PFSK-1 (cell line): ENCODE measurements around the gene ANGEL2.

Source experiments
- POLR2AphosphoS5 ChIP-seq: IDR thresholded peaks from 2 replicates; pipeline ENCODE4 v1.6.1; 2012; ENCODE audit warnings: low read depth, mild to moderate bottlenecking, control low read depth, low read length, moderate library complexity
- SIN3A ChIP-seq: IDR thresholded peaks from 2 replicates; pipeline ENCODE4 v1.6.1; 2012; ENCODE audit warnings: mild to moderate bottlenecking, low read length, moderate library complexity, borderline replicate concordance; ENCODE audit not compliant: insufficient read depth
- TAF1 ChIP-seq: IDR thresholded peaks from 2 replicates; pipeline ENCODE4 v1.6.1; 2012; ENCODE audit warnings: low read length, control low read depth, borderline replicate concordance; ENCODE audit not compliant: insufficient read depth
- TF ChIP-seq, protein P1 (sequence below), 2 experiments: IDR thresholded peaks; 2 replicates each; pipeline versions ENCODE4 v1.6.1 to v1.8.0; 2011 to 2012; ENCODE audit warnings: low read depth in 2 of 2, low read length in 2 of 2, control low read depth in 1 of 2, inconsistent platforms in 1 of 2, mild to moderate bottlenecking in 1 of 2, moderate library complexity in 1 of 2; ENCODE audit not compliant: insufficient read depth in 1 of 2

DNA sequence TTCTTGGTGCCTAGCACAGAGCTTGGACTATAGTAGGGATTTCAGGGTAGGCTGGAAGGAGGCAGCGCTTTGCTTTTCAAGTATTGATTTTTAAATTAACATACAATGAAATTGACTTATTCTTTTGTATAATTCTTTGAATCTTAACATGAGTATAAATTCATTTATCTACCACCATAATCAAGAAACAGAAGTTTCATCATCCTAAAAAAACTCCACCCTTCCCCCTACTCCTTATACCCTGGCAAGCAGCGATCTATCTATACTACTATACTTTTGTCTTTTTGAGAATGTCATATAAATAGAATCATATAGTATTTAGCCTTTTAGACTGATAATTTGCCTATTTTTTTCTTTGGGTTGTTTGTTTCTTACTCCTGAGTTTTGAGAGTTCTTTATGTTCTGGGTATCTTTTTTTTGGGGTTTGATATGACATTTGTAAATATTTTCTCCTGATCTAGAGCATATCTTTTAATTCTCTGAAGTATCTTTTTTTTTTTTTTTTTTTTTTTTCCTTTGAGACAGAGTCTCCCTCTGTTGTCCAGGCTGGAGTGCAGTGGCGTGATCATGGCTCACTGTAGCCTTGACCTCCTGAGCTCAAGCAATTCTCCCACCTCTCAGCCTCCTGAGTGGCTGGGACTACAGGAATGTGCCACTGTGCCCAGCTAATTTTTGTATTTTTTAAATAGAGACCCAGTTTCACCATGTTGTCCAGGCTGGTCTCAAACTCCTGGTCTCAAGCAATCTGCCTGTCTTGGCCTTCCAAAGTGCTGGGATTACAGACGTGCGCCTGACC, 41.8 kb upstream of the ANGEL2 start:
- TF ChIP-seq POLR2AphosphoS5 (no peak), TAF1 (no peak), SIN3A (no peak)
- TF ChIP-seq, protein P1, sequence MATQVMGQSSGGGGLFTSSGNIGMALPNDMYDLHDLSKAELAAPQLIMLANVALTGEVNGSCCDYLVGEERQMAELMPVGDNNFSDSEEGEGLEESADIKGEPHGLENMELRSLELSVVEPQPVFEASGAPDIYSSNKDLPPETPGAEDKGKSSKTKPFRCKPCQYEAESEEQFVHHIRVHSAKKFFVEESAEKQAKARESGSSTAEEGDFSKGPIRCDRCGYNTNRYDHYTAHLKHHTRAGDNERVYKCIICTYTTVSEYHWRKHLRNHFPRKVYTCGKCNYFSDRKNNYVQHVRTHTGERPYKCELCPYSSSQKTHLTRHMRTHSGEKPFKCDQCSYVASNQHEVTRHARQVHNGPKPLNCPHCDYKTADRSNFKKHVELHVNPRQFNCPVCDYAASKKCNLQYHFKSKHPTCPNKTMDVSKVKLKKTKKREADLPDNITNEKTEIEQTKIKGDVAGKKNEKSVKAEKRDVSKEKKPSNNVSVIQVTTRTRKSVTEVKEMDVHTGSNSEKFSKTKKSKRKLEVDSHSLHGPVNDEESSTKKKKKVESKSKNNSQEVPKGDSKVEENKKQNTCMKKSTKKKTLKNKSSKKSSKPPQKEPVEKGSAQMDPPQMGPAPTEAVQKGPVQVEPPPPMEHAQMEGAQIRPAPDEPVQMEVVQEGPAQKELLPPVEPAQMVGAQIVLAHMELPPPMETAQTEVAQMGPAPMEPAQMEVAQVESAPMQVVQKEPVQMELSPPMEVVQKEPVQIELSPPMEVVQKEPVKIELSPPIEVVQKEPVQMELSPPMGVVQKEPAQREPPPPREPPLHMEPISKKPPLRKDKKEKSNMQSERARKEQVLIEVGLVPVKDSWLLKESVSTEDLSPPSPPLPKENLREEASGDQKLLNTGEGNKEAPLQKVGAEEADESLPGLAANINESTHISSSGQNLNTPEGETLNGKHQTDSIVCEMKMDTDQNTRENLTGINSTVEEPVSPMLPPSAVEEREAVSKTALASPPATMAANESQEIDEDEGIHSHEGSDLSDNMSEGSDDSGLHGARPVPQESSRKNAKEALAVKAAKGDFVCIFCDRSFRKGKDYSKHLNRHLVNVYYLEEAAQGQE (IDR thresholded peaks at IDR 0.05; ENCODE audit: insufficient read depth in 1 of 2, low read depth in 2 of 2, low read length in 2 of 2): no peak
